ENCODE data around the gene SNUPN.
"Not testable (repeated sequence)": the region's sequence is repeated elsewhere in the genome, so short reads cannot be mapped to it uniquely, and the experiment has no call there.

The SNUPN gene

DNA sequence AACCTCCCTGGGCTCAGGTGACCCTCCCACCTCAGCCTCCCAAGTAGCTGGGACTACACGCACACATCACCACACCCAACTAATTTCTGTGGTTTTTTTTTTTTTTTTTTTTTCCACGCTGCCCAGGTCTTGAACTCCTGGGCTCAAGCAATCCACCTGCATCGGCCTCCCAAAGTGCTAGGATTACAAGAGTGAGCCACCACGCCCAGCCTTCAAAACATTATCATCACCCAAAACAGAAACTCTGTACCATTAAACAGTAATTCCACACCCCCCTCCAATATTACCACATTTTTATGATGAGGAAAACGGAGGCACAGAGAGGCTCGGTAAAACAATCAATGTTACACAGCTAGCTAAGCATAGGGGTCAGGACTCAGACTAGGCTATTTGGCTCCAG is 10.5 kb upstream of the SNUPN start:
- TF ChIP-seq, protein P1, sequence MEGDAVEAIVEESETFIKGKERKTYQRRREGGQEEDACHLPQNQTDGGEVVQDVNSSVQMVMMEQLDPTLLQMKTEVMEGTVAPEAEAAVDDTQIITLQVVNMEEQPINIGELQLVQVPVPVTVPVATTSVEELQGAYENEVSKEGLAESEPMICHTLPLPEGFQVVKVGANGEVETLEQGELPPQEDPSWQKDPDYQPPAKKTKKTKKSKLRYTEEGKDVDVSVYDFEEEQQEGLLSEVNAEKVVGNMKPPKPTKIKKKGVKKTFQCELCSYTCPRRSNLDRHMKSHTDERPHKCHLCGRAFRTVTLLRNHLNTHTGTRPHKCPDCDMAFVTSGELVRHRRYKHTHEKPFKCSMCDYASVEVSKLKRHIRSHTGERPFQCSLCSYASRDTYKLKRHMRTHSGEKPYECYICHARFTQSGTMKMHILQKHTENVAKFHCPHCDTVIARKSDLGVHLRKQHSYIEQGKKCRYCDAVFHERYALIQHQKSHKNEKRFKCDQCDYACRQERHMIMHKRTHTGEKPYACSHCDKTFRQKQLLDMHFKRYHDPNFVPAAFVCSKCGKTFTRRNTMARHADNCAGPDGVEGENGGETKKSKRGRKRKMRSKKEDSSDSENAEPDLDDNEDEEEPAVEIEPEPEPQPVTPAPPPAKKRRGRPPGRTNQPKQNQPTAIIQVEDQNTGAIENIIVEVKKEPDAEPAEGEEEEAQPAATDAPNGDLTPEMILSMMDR (IDR thresholded peaks at IDR 0.05; ENCODE audit: low read depth, low read length, missing control alignments) = no peak
- Histone ChIP-seq H3K27ac (no peak overlapping the region), H3K27me3 (replicated peaks) (no peaks in the 10 kb centered on the region), H3K4me3 (ENCODE audit: low read depth, low read length) (no peak overlapping the region), H3K36me3 (replicated peaks) (no peaks in the 10 kb centered on the region)
- no peak for DNase-seq
- in situ Hi-C loops (cut with HindIII; ENCODE audit: low pct_ligation_motif_present, low sequenced_read_pairs) = no loop called here

DNA sequence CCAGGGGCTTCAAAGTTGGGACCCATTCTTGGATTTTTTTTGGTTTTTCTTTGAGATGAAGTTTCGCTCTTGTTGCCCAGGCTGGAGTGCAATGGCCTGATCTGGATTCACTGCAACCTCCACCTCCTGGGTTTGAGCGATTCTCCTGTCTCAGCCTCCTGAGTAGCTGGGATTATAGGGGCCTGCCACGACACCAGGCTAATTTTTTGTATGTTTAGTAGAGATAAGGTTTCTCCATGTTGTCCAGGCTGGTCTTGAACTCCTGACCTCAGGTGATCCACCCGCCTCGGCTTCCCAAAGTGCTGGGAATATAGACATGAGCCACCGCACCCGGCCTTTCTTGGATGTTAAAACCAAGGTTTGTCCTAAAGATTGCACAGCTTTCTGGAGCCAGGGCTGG is 8.4 kb upstream of the SNUPN start:
- H3K27ac ChIP-seq; DNase-seq; H3K36me3 ChIP-seq (replicated peaks); H3K4me3 ChIP-seq (ENCODE audit: low read depth, low read length); in situ Hi-C loops (cut with HindIII; ENCODE audit: low pct_ligation_motif_present, low sequenced_read_pairs); H3K27me3 ChIP-seq (replicated peaks): not testable (repeated sequence)

DNA sequence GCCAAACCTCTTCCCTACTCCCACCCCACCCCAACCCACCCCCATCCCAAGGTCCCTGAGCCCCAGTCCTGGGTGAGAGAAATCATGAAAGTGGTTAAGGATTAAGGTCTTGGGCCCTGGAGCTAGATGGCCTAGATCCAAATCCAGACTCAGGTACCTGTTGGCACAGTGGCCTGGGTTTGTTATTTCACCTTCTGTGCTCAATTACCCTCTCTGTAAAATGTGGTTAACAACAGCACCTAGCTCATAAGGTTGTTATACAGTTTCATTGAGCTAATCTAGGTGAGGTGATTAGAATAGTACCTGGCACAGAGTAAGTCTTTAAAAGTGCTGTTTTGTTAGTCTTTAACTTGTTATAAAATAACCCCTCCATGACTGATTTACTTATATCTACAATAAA is 6.4 kb upstream of the SNUPN start:
- Histone ChIP-seq H3K27me3 (replicated peaks) (no peaks in the 10 kb centered on the region), H3K4me3 (ENCODE audit: low read depth, low read length) (no peak overlapping the region), H3K36me3 (replicated peaks) (no peaks in the 10 kb centered on the region), H3K27ac (no peak overlapping the region)
- DNase-seq = no peak
- TF ChIP-seq, protein P1 (IDR thresholded peaks at IDR 0.05; ENCODE audit: low read depth, low read length, missing control alignments) = no peak
- in situ Hi-C loops (cut with HindIII; ENCODE audit: low pct_ligation_motif_present, low sequenced_read_pairs) = no loop called here

DNA sequence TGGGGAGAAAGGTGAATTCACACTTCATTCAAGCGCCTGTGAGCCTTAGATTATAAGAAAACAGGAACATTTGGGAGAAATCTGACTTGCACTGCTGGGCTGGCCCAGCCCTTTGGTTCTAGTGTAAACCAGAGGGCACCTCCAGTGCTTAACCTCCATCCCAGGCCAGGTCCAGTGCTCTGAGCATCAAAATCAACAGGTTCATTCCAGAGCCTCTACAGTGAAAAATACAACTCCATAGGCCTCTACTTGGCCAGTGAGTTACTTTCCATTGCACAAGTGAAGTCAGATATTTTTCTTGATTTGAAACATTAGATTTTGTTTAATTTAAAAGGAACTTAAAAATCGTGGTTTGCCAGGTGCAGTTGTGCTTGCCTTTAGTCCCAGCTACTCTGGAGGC is 3.0 kb downstream of the SNUPN start:
- in situ Hi-C loops (cut with HindIII; ENCODE audit: low pct_ligation_motif_present, low sequenced_read_pairs) = no loop called here
- Histone ChIP-seq H3K36me3 (replicated peaks) (peaks cover 22% of the 10 kb centered on the region), H3K4me3 (ENCODE audit: low read depth, low read length) (no peak overlapping the region), H3K27ac (no peak overlapping the region), H3K27me3 (replicated peaks) (no peaks in the 10 kb centered on the region)
- TF ChIP-seq, protein P1 (IDR thresholded peaks at IDR 0.05; ENCODE audit: low read depth, low read length, missing control alignments) = no peak
- DNase-seq = no peak

DNA sequence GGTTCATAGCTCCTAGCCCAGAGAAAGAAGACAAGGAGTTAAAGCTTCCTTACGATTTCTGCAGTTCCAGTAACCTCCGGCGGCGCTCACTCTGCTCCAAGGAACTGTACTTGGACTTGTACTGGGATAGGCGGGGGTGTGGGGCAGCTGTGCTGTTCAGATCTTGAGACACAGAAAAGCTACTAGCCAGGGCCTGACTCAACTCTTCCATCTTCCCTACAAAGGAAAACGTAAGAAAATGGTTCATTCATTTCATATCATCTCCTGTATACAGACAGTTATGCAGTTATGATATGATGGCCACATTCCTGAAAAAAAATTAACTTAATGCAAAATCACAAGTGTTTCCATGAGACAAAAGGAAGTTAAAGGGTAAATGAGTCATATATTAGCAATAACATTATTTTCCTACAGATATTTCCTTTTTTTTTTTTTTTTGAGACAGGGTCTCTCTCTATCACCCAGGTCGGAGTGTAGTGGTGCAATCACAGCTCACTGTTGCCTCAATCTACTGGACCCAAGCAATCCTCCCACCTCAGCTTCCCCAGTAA is 4.6 kb downstream of the SNUPN start:
- peaks cover 37% of the 10 kb centered on the region for H3K36me3 ChIP-seq (replicated peaks)
- TF ChIP-seq, protein P1 (IDR thresholded peaks at IDR 0.05; ENCODE audit: low read depth, low read length, missing control alignments) = peak; percentile 53
- peak overlapping the region; percentile 97 for H3K27ac ChIP-seq
- DNase-seq = peak; percentile 90
- peak overlapping the region; percentile 36 for H3K4me3 ChIP-seq (ENCODE audit: low read depth, low read length)
- H3K27me3 ChIP-seq (replicated peaks) = no peaks in the 10 kb centered on the region
- in situ Hi-C loops (cut with HindIII; ENCODE audit: low pct_ligation_motif_present, low sequenced_read_pairs) = no loop called here

DNA sequence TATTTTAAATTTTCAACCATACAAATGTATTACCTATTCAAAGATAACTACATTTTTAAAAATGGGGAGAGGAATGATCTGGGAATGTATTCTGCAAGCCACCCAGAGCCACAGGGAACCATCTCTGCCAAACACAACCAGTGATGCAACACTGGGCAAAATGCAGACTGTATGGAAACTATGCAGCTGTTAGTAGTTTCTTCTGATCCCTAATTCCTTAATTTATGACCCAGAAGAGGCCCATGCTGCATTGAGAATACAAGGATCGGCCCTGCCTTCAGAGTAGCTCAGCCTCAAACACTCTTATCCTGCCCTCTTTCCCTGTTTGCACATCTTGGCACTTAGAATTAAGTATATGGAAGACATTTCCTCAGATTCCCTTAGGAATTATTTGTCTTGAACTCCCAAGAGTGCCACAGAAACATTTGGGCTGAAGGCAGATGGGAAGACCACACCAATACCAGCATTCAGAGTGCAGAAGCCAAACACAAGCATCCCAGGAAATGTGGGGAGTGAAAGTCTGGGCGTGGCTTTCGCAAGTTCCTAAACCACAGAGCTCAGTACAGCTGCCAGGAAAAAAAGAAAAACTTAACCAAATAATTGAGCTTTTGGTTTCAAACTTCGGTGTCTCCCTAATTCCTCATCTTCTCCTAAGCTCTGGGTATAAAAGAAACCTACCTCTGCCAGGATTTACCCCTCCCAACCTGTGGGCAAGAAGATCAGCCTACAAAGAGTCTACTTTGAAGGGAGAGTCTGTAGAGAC is 5.3 kb downstream of the SNUPN start:
- peak; percentile 22 for DNase-seq
- TF ChIP-seq, protein P1 (IDR thresholded peaks at IDR 0.05; ENCODE audit: low read depth, low read length, missing control alignments) = no peak
- peak overlapping the region; percentile 36 for H3K4me3 ChIP-seq (ENCODE audit: low read depth, low read length)
- peak overlapping the region; percentile 97 for H3K27ac ChIP-seq
- no peaks in the 10 kb centered on the region for H3K27me3 ChIP-seq (replicated peaks)
- in situ Hi-C loops (cut with HindIII; ENCODE audit: low pct_ligation_motif_present, low sequenced_read_pairs) = no loop called here
- H3K36me3 ChIP-seq (replicated peaks) = peaks cover 40% of the 10 kb centered on the region
